Psoas muscle (tissue), 8 donors: Measurements from ENCODE around the gene GAS6. TPM values are rescaled to one million over a fixed set of nuclear protein-coding genes. Genes with fewer than 3 reads are reported as not detected.
A peak's percentile ranks its signal among the peaks of the same experiment; 100 is the strongest.

ENCODE experiments used
- ATAC-seq, 4 donors: fragments of 200-7000 bp; cut with Tn5 transposase; one replicate each; pipeline ENCODE4 v1.9.1; 2020; ENCODE audit warnings: moderate library complexity in 3 of 4, mild to moderate bottlenecking in 2 of 4
- DNase-seq, 2 donors: peaks; one replicate each; pipeline ENCODE4 v3.0.0-alpha.2; 2020
- H3K27ac ChIP-seq: fragments of 200-600 bp; one replicate; pipeline ENCODE4 v1.8.0; 2022
- H3K27me3 ChIP-seq, 3 donors: fragments of 200-600 bp in 1 of 3; one replicate each; pipeline versions ENCODE4 v1.6.1 to v1.8.0; 2013 to 2022; ENCODE audit warnings: low read length in 2 of 3, mild to moderate bottlenecking in 2 of 3, moderate library complexity in 1 of 3; ENCODE audit not compliant: insufficient read depth in 3 of 3
- H3K36me3 ChIP-seq, 2 donors: fragments of 200-600 bp in 1 of 2; one replicate each; pipeline versions ENCODE4 v1.6.1 to v1.8.0; 2013 to 2022; ENCODE audit warnings: low read depth in 1 of 2, mild to moderate bottlenecking in 1 of 2, moderate library complexity in 1 of 2; ENCODE audit not compliant: insufficient read depth in 1 of 2
- H3K4me1 ChIP-seq: fragments of 200-600 bp; one replicate; pipeline ENCODE4 v1.8.0; 2022
- H3K4me3 ChIP-seq: fragments of 200-600 bp; one replicate; pipeline ENCODE4 v1.8.0; 2022; ENCODE audit warnings: mild to moderate bottlenecking
- H3K9me3 ChIP-seq: fragments of 200-600 bp; one replicate; pipeline ENCODE4 v1.8.0; 2022
- CTCF ChIP-seq: fragments of 200-600 bp; IDR thresholded peaks from one replicate; pipeline ENCODE4 v1.8.0; 2022; ENCODE audit warnings: antibody characterized with exemption
- WGBS, 3 donors: extraction: QIAGEN DNeasy Blood & Tissue Kit; methylation state at CpG; one replicate each; pipeline versions ENCODE4 v1.1.6 to v1.1.7; 2013; 5-methylcytosine and 5-hydroxymethylcytosine counted together
- intact Hi-C, 2 donors: fragments of 100-400 bp; cut with DNase I; formaldehyde crosslinking; loops; one replicate each; pipeline versions ENCODE4 v1.11.0 to v1.14.2; 2022
- polyA plus RNA-seq, 3 donors: library from polyadenylated mRNA; stranded (reverse); fragments of 200-250 nt; gene quantifications; one replicate each; pipeline ENCODE4 v1.2.3, GENCODE V29; 2013
- total RNA-seq, 4 donors: library from RNA; stranded (reverse); fragmentation: NEBNext Ultra II Directional in 2 of 4; extraction: Animal tissue kit (Norgen Biotek cat#: 25700) in 2 of 4; gene quantifications; one replicate each; pipeline versions ENCODE4 v1.2.1 to v1.2.4, GENCODE V29; 2021 to 2023
- donor health status: healthy with polysubstance abuse.
- donor health status: DM: no; HTN: no; CAD: no; lungs with moderate emphysema.
- donor health status: Bipolar disorder and iron deficiency.
- donor health status: healthy.
- donor health status: DM: yes; HTN: yes; CAD: no.
- donor health status: DM: no; HTN: no; CAD: no.
- donor health status: DM: no; HTN: no; CAD: no.
- donor health status: DM: yes; HTN: yes; CAD: no.

GAS6 gene
- total and polyA plus RNA-seq, 7 donors: 51.6 to 103 (median 65.8) TPM

- peaks cover 67% of the 10 kb centered on the region for H3K4me1 ChIP-seq
- TF ChIP-seq CTCF: no peak
- 27 to 49% (median 32%) methylated on average over 30 to 31 of the region's 31 CpGs for WGBS, 3 donors
Observed at GRCh38 chr13:113854238-113855011, 9.5 kb downstream of the GAS6 start.

DNA sequence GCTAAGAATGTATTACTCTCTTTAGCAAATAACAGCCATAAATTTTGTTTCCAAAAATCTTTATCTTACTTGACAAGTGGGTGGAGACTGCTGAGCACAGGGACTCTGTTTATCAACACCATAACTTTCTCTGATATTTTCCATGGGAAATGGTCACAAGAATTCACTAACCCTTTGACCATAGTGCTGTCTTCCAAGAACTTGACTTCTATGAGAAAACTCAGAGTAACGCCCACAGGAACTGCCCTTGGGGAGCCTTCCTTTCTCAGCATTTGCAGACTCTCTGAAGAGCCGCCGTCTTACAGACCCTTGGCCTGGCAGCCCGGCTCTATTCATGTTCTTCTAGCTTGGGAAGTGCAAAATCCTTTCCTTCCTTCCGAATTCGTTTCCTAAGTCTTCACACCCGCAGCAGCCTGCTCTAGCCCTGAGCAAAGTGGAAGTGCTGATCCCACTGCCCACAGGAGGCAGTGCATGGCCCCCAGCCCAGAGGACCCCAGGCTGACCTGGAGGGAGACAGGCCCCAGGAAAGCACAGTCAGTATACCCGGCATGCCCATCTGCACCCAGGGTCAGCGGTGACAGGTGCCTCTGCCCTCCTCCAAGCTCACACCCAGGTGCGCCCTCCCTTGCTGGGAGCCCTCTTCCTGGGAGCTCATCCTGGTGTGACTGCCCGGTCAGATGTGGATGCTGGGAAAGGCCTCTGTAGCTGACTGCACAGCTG lies 10.2 kb downstream of the GAS6 start:
- DNase-seq: peak in 1 of 2 donors; percentile 48
- Histone ChIP-seq H3K9me3 (no peaks in the 10 kb centered on the region), H3K36me3 (peaks cover 0 to 10% of the 10 kb centered on the region in 2 donors), H3K4me1 (peaks cover 72% of the 10 kb centered on the region), H3K27ac (peak overlapping the region; percentile 82), H3K27me3 (no peaks in the 10 kb centered on the region), H3K4me3 (peak overlapping the region; percentile 4)
- 61 to 69% (median 63%) methylated on average over 11 of the region's 11 CpGs for WGBS, 3 donors
- ATAC-seq: no peak
- no peak for TF ChIP-seq CTCF
- intact Hi-C loops: loop anchor here in 1 of 2 donors (2.0 kb wide), 2 partner anchors 15 to 73 kb away; no protein-coding TSS in a partner anchor

More at GRCh38 chr13:113854238-113855011, 9.5 kb downstream of the GAS6 start:
- DNase-seq: peak in 1 of 2 donors; percentile 68
- H3K27ac ChIP-seq: peak overlapping the region; percentile 82
- peak overlapping the region; percentile 13 for H3K4me3 ChIP-seq
- peak; percentile 11 to 29 (median 18) for ATAC-seq
- intact Hi-C loops: loop anchor here in 1 of 2 donors (2.0 kb wide), 2 partner anchors 16 to 72 kb away; no protein-coding TSS in a partner anchor
- H3K36me3 ChIP-seq: peaks cover 0 to 10% of the 10 kb centered on the region in 2 donors
- H3K27me3 ChIP-seq: no peaks in the 10 kb centered on the region
- H3K9me3 ChIP-seq: no peaks in the 10 kb centered on the region

GRCh38 chr13:113852536-113853517 lies 11.0 kb downstream of the GAS6 start:
- no peak for TF ChIP-seq CTCF
- no peaks in the 10 kb centered on the region for H3K9me3 ChIP-seq
- no peaks in the 10 kb centered on the region for H3K27me3 ChIP-seq
- DNase-seq (peak in 1 of 2 donors; percentile 45), ATAC-seq (no peak)
- peak overlapping the region; percentile 10 for H3K27ac ChIP-seq
- 85 to 87% (median 86%) methylated on average over 21 to 22 of the region's 22 CpGs for WGBS, 3 donors
- H3K4me3 ChIP-seq: no peak overlapping the region
- H3K4me1 ChIP-seq: peaks cover 74% of the 10 kb centered on the region
- peaks cover 0 to 14% of the 10 kb centered on the region in 2 donors for H3K36me3 ChIP-seq
- intact Hi-C loops: no loop called here

DNA sequence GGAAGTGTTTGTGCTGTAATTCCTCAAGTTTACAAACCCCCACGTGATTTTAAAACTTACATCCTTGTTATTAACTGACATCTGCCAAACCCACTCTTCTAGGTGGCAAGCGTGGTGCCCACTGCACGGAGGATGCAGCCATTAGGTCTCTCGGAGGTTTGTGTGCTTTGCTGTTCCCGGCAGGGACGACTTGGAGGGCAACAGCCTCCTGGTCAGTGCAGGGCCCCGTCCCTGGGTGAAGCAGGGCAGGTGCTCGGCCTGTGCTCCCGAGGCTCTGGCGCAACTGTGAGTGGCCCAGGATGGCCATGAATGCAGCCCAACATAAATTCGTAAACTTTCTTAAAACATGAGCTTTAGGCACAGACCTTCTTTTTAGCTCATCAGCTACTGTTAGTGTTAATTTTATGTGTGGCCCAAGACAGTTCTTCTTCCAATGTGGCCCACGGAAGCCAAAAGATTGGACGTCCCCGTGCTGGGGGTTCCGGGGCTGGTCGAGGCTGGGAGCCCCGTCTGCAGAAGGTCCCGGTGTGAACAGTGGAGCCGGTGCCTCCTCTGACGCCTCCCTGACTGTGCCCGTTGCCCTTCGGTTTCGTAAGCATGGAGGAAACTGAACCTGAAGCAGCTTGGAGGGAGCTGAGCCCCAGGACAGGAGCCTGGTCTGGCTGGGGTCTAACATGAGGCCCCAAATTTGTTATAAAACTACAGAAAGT lies 11.9 kb downstream of the GAS6 start:
- Histone ChIP-seq H3K27ac (no peak overlapping the region), H3K9me3 (no peaks in the 10 kb centered on the region), H3K4me1 (peaks cover 66% of the 10 kb centered on the region), H3K36me3 (peaks cover 0 to 21% of the 10 kb centered on the region in 2 donors), H3K4me3 (no peak overlapping the region), H3K27me3 (no peaks in the 10 kb centered on the region)
- ATAC-seq (no peak), DNase-seq (no peak)
- no peak for TF ChIP-seq CTCF
- intact Hi-C loops: no loop called here
- WGBS, 3 donors: 88 to 94% (median 90%) methylated on average over 23 of the region's 23 CpGs
